Loucy (cell line): Measurements from ENCODE around the gene NTNG1.

ENCODE experiments used
- H2AFZ ChIP-seq: fragments of 200-600 bp; sonication (generic); 2 replicates; pipeline ENCODE4 v1.6.0; 2016; ENCODE audit warnings: antibody characterized with exemption, mild to moderate bottlenecking, low read length, moderate library complexity
- H3F3A ChIP-seq: fragments of 200-600 bp; 2 replicates; pipeline ENCODE4 v1.6.0; 2016; ENCODE audit warnings: antibody characterized with exemption, low read depth, mild to moderate bottlenecking
- H3K27me3 ChIP-seq: fragments of 200-600 bp; sonication (generic); 2 replicates; pipeline ENCODE4 v1.6.1; 2014; ENCODE audit warnings: low read length, mild to moderate bottlenecking; ENCODE audit not compliant: insufficient read depth, poor library complexity, severe bottlenecking
- H3K36me3 ChIP-seq: fragments of 200-600 bp; sonication (generic); 2 replicates; pipeline ENCODE4 v1.6.1; 2016; ENCODE audit warnings: low read length; ENCODE audit not compliant: insufficient read depth
- H3K4me1 ChIP-seq: fragments of 200-600 bp; sonication (generic); 2 replicates; pipeline ENCODE4 v1.5.1; 2014; ENCODE audit warnings: low read length, mild to moderate bottlenecking; ENCODE audit not compliant: insufficient read depth, poor library complexity, severe bottlenecking
- H3K4me2 ChIP-seq: fragments of 200-600 bp; sonication (generic); 2 replicates; pipeline ENCODE4 v1.6.0; 2014; ENCODE audit warnings: antibody characterized with exemption, low read length, low read depth, mild to moderate bottlenecking; ENCODE audit not compliant: poor library complexity, severe bottlenecking
- H3K4me3 ChIP-seq: fragments of 200-600 bp; sonication (generic); 2 replicates; pipeline ENCODE4 v1.5.1; 2014; ENCODE audit warnings: low read length, mild to moderate bottlenecking, mixed read lengths; ENCODE audit not compliant: poor library complexity, severe bottlenecking
- H3K79me2 ChIP-seq: fragments of 200-600 bp; sonication (generic); 2 replicates; pipeline ENCODE4 v1.6.1; 2014; ENCODE audit warnings: low read length; ENCODE audit not compliant: insufficient read depth
- H3K9ac ChIP-seq: fragments of 200-600 bp; sonication (generic); 2 replicates; pipeline ENCODE4 v1.6.0; 2014; ENCODE audit warnings: mild to moderate bottlenecking, low read depth, low read length, moderate library complexity; ENCODE audit not compliant: poor library complexity, severe bottlenecking
- H3K9me2 ChIP-seq: fragments of 200-600 bp; sonication (generic); replicated peaks from 2 replicates; pipeline ENCODE4 v1.6.1; 2016; ENCODE audit warnings: low read depth, low read length, mixed read lengths
- H3K9me3 ChIP-seq: fragments of 200-600 bp; sonication (generic); 2 replicates; pipeline ENCODE4 v1.6.1; 2014; ENCODE audit warnings: mild to moderate bottlenecking, antibody characterized with exemption, low read length, low read depth; ENCODE audit not compliant: insufficient read depth
- H4K20me1 ChIP-seq: fragments of 200-600 bp; sonication (generic); 2 replicates; pipeline ENCODE4 v1.6.0; 2014; ENCODE audit warnings: antibody characterized with exemption, low read length, mild to moderate bottlenecking; ENCODE audit not compliant: insufficient read depth, poor library complexity, severe bottlenecking
- CTCF ChIP-seq: fragments of 200-600 bp; sonication (generic); conservative IDR thresholded peaks from 2 replicates; pipeline ENCODE4 v1.5.1; 2014; ENCODE audit warnings: mild to moderate bottlenecking, antibody characterized with exemption, low read length
- EZH2phosphoT487 ChIP-seq: fragments of 200-600 bp; IDR thresholded peaks from 2 replicates; pipeline ENCODE4 v1.6.1; 2018; ENCODE audit warnings: antibody characterized with exemption, mild to moderate bottlenecking, moderate library complexity, borderline replicate concordance

Gene NTNG1

GRCh38 chr1:107415241-107415640 lies 274.4 kb downstream of the NTNG1 start:
- Histone ChIP-seq H2AFZ (no peak overlapping the region), H3K9ac (no peak overlapping the region), H3K27me3 (no peaks in the 10 kb centered on the region), H3K9me2 (no peaks in the 10 kb centered on the region), H3K4me3 (no peak overlapping the region), H3K4me2 (no peak overlapping the region), H3K79me2 (no peaks in the 10 kb centered on the region), H3K36me3 (no peaks in the 10 kb centered on the region), H3K9me3 (no peaks in the 10 kb centered on the region), H3F3A (no peaks in the 10 kb centered on the region), H3K4me1 (no peaks in the 10 kb centered on the region), H4K20me1 (no peaks in the 10 kb centered on the region)
- TF ChIP-seq EZH2phosphoT487 (no peak), CTCF (no peak)

- Histone ChIP-seq H3F3A (no peaks in the 10 kb centered on the region), H3K9ac (no peak overlapping the region), H3K4me2 (no peak overlapping the region), H3K27me3 (no peaks in the 10 kb centered on the region), H3K9me2 (no peaks in the 10 kb centered on the region), H4K20me1 (no peaks in the 10 kb centered on the region), H3K36me3 (no peaks in the 10 kb centered on the region), H2AFZ (no peak overlapping the region), H3K79me2 (no peaks in the 10 kb centered on the region), H3K4me3 (no peak overlapping the region), H3K9me3 (no peaks in the 10 kb centered on the region), H3K4me1 (no peaks in the 10 kb centered on the region)
- TF ChIP-seq EZH2phosphoT487: no peak
Measured at GRCh38 chr1:107419003-107419402, 278.2 kb downstream of the NTNG1 start.

- Histone ChIP-seq H3K4me2 (no peak overlapping the region), H4K20me1 (no peaks in the 10 kb centered on the region), H2AFZ (no peak overlapping the region), H3F3A (no peaks in the 10 kb centered on the region), H3K79me2 (no peaks in the 10 kb centered on the region), H3K4me3 (no peak overlapping the region), H3K9me2 (no peaks in the 10 kb centered on the region), H3K27me3 (no peaks in the 10 kb centered on the region), H3K4me1 (no peaks in the 10 kb centered on the region), H3K9me3 (no peaks in the 10 kb centered on the region), H3K36me3 (no peaks in the 10 kb centered on the region), H3K9ac (no peak overlapping the region)
- TF ChIP-seq CTCF (no peak), EZH2phosphoT487 (no peak)
Measured at GRCh38 chr1:107422901-107423300, 282.1 kb downstream of the NTNG1 start.

- Histone ChIP-seq H3K4me2 (no peak overlapping the region), H3K9me3 (no peaks in the 10 kb centered on the region), H3K9ac (no peak overlapping the region), H3K9me2 (no peaks in the 10 kb centered on the region), H3K4me3 (no peak overlapping the region), H4K20me1 (no peaks in the 10 kb centered on the region), H3K27me3 (no peaks in the 10 kb centered on the region), H3K36me3 (no peaks in the 10 kb centered on the region), H2AFZ (peak overlapping the region; percentile 18; the same call in 1 of the 2 replicates), H3F3A (no peaks in the 10 kb centered on the region), H3K79me2 (no peaks in the 10 kb centered on the region), H3K4me1 (no peaks in the 10 kb centered on the region)
- TF ChIP-seq EZH2phosphoT487 (no peak), CTCF (peak; percentile 92)
Measured at GRCh38 chr1:107430540-107431228, 289.8 kb downstream of the NTNG1 start.
